ENCODE results near the gene ZNF319.

Gene ZNF319

DNA sequence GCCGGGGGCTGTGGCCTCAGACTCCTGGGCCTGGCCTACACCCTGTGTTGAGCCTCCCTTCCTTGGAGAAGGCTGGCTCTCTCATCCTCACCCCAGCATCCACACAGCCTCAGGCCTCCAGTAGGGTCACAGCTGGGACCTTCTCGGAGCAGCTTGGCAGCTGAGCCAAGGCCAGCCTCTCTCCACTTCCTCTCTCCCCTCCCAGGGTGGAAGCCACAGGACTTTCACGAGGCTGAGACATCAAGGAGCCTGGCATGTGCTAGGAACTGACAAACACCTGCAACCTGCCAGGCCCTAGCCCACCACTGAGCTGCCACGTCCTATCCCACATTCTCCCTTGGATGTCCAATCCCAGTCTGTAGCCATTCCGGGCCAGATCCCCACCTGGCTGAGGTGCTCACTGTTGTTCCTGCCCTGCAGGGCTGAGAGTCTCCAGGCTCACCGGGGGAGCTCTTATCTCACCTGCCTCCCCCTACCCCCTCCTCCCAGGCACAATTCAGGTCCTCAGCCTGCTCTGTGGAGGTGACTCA lies 28.1 kb upstream of the ZNF319 start:
- H3K27me3 ChIP-seq = peaks cover 39% of the 10 kb centered on the region
- TF ChIP-seq, protein P1, sequence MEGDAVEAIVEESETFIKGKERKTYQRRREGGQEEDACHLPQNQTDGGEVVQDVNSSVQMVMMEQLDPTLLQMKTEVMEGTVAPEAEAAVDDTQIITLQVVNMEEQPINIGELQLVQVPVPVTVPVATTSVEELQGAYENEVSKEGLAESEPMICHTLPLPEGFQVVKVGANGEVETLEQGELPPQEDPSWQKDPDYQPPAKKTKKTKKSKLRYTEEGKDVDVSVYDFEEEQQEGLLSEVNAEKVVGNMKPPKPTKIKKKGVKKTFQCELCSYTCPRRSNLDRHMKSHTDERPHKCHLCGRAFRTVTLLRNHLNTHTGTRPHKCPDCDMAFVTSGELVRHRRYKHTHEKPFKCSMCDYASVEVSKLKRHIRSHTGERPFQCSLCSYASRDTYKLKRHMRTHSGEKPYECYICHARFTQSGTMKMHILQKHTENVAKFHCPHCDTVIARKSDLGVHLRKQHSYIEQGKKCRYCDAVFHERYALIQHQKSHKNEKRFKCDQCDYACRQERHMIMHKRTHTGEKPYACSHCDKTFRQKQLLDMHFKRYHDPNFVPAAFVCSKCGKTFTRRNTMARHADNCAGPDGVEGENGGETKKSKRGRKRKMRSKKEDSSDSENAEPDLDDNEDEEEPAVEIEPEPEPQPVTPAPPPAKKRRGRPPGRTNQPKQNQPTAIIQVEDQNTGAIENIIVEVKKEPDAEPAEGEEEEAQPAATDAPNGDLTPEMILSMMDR (IDR thresholded peaks at IDR 0.05; ENCODE audit: low read depth, low read length) = no peak
- H3K4me3 ChIP-seq (ENCODE audit: low read depth, low read length) = no peak overlapping the region
- no peak for DNase-seq
- H3K4me1 ChIP-seq = peaks cover 18% of the 10 kb centered on the region
- no peaks in the 10 kb centered on the region for H3K9me3 ChIP-seq
- no peaks in the 10 kb centered on the region for H3K36me3 ChIP-seq

DNA sequence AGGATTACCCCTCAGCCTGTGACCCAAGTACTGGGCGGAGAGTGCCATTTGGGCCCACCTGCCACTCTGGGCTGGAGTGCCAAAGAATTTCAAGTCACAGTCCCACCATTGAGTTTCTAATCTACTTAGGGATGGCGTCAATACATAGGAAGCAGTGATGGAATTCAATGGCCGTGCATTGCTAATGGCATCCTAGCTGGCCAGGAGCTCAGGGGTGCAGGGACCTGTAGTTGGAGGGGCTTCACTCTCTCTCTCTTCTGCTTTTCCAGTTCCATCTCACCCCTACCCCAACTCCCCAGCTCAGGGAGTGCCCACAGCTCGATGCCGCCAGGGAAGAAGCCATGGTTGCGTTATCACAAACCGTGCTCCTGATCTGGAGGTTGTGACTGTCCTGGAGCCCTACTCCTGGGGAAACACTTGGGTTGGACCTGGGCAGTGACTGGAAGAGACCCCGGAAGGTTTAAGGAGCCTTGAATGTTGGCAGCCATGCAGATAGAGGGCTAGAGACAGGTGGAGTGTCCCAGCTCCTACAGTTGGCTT lies 27.5 kb upstream of the ZNF319 start:
- TF ChIP-seq, protein P1 (IDR thresholded peaks at IDR 0.05; ENCODE audit: low read depth, low read length) = no peak
- DNase-seq = no peak
- Histone ChIP-seq H3K4me3 (ENCODE audit: low read depth, low read length) (no peak overlapping the region), H3K9me3 (no peaks in the 10 kb centered on the region), H3K27me3 (peaks cover 39% of the 10 kb centered on the region), H3K36me3 (no peaks in the 10 kb centered on the region), H3K4me1 (peaks cover 20% of the 10 kb centered on the region)

DNA sequence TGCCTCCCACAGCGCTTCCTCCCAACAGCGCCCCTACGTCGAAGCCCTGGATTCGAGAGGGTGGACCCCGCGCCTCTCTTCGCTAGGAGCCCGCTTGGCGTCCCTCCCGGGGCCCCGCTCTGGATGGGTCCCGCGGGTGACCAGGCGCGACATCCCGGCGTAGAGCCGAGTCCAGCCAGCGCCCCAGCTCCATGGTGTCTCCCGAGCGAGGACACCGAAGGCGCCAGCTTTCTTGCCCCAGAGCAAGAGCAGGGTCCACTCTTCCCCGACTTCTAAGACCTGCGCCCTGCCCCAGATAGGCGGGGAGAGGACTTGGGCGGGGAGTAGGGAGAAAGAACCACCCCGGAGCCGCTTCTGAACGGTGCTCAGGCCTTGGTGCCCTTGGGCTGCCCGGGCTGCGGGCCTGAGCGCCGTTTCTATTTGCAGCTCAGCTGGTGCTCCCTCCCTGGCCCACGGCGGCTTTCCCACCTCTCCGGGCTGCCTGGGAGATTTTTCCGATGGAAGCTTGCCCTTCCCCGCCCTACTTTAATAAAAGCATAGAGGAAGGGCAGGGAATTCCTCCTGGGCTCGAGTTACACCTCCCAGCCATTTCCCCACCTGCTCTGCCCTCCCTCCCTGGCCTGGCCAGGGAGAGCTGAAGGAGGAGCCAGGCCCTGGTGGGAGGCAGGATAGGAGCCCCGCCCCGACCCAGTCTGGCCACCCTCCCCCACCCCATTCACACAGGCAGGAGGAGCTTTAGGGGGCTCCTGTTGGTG lies 26.9 kb upstream of the ZNF319 start:
- H3K4me1 ChIP-seq = peaks cover 21% of the 10 kb centered on the region
- H3K36me3 ChIP-seq = no peaks in the 10 kb centered on the region
- peak overlapping the region; percentile 61 for H3K4me3 ChIP-seq (ENCODE audit: low read depth, low read length)
- H3K9me3 ChIP-seq = no peaks in the 10 kb centered on the region
- H3K27me3 ChIP-seq = peaks cover 39% of the 10 kb centered on the region
- DNase-seq = no peak
- TF ChIP-seq, protein P1 (IDR thresholded peaks at IDR 0.05; ENCODE audit: low read depth, low read length) = no peak

DNA sequence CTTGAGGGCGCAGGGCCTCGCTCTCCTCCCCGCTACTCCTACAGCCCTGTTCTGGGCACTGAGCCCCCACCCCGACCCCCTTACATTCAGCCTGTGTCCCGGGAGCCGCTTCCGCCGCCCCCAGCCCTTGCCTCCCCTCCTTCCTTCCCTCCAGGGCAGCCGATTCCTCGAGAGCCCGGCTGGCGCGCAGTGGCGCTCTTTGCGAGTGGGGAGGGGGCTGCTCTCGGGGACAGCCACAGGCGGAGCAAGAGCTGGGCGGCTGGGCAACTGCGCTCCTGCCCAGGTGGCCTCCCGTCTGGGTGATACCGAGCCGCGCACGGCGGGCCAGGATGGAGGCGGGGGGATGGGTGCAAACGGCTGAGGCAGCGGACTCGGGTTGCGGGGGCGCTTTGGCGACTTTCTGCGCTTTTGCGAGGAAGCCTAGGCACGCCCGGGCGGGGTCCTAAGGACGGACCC lies 26.3 kb upstream of the ZNF319 start:
- no peaks in the 10 kb centered on the region for H3K9me3 ChIP-seq
- TF ChIP-seq, protein P1 (IDR thresholded peaks at IDR 0.05; ENCODE audit: low read depth, low read length) = no peak
- no peak for DNase-seq
- peaks cover 39% of the 10 kb centered on the region for H3K27me3 ChIP-seq
- peak overlapping the region; percentile 61 for H3K4me3 ChIP-seq (ENCODE audit: low read depth, low read length)
- H3K4me1 ChIP-seq = peaks cover 22% of the 10 kb centered on the region
- no peaks in the 10 kb centered on the region for H3K36me3 ChIP-seq

DNA sequence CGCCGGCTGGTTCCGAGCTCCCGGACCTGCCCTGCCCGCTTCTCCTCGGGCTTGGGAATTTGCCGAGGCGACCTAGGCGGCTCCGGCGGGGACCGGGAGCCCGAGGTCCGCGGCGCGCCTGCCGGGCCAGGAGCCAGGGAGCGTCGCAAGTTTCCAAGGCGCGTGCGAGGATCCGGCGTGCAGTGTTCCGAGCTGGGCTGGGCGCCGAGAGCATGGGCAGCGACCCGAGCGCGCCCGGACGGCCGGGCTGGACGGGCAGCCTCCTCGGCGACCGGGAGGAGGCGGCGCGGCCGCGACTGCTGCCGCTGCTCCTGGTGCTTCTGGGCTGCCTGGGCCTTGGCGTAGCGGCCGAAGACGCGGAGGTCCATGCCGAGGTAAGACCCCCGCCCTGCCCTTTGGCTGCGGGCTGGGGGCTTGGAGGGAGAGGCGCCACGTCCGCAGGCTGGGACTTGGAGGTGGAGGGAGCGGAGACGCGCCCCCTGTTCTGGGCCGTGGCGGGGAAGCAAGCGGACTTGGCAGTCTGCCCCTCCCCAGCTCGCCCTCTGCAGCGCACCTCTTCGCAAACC lies 25.8 kb upstream of the ZNF319 start:
- Histone ChIP-seq H3K36me3 (no peaks in the 10 kb centered on the region), H3K4me3 (ENCODE audit: low read depth, low read length) (peak overlapping the region; percentile 61), H3K9me3 (no peaks in the 10 kb centered on the region), H3K4me1 (peaks cover 27% of the 10 kb centered on the region), H3K27me3 (peaks cover 39% of the 10 kb centered on the region)
- DNase-seq = peak; percentile 44
- TF ChIP-seq, protein P1 (IDR thresholded peaks at IDR 0.05; ENCODE audit: low read depth, low read length) = no peak

Measured in BE2C (cell line).